Hindlimb muscle (tissue), 1 donor: ENCODE measurements around the gene CNOT10. TPM values are rescaled to one million over a fixed set of nuclear protein-coding genes. Genes with fewer than 3 reads are reported as not detected.
"Not testable (repeated sequence)": the region's sequence is repeated elsewhere in the genome, so short reads cannot be mapped to it uniquely, and the experiment has no call there.

Experiments
- DNase-seq: peaks from one replicate; pipeline ENCODE4 v3.0.0-alpha.2; 2013
- polyA plus RNA-seq: library from polyadenylated mRNA; unstranded; fragments of 120-200 nt; gene quantifications from one replicate; pipeline ENCODE4 v1.2.1, GENCODE V29; 2013; ENCODE audit not compliant: insufficient read length

CNOT10 gene
- polyA plus RNA-seq, 1 donor = 21.4 TPM

GRCh38 chr3:32758375-32758753, 73.4 kb downstream of the CNOT10 start:
- no peak for DNase-seq

DNA sequence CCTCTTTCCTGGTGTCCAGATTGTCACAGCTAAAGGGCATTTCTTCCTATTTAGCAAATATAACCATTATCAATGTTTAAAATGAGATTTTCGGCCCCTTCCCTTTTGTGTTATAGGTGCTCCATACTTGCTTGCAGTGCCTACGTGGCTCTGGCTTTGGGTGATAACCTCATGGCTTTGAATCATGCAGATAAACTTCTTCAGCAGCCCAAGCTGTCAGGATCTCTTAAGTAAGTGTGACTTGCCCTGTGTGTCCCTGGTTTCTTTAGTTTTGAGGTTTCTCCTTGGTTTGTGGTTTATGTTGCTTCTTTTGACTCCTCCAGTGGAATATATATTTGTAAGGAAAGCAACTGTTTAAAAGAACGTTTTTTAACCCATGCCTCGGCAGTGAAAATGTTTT, 74.4 kb downstream of the CNOT10 start:
- DNase-seq = no peak

GRCh38 chr3:32764481-32764880, 79.5 kb downstream of the CNOT10 start:
- no peak for DNase-seq

DNA sequence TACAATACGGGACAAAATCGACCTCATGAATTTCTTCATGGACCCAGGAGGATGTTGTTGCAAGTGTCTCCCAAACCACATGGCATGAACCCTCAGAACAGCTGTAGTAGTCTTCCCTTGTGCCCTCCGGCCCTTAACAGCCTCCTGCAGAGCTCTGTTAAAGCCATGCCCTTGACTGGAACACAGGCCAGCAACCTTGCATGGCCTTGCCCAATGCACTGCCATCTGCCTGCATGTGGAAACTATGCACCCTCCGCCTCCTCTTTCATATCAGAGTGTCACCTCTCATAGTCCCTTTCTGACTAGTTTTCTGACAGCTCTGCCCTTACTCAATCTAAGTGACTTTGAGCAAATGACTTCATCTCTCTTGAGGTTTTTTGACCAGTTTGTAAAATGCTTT, 93.4 kb downstream of the CNOT10 start:
- no peak for DNase-seq

DNA sequence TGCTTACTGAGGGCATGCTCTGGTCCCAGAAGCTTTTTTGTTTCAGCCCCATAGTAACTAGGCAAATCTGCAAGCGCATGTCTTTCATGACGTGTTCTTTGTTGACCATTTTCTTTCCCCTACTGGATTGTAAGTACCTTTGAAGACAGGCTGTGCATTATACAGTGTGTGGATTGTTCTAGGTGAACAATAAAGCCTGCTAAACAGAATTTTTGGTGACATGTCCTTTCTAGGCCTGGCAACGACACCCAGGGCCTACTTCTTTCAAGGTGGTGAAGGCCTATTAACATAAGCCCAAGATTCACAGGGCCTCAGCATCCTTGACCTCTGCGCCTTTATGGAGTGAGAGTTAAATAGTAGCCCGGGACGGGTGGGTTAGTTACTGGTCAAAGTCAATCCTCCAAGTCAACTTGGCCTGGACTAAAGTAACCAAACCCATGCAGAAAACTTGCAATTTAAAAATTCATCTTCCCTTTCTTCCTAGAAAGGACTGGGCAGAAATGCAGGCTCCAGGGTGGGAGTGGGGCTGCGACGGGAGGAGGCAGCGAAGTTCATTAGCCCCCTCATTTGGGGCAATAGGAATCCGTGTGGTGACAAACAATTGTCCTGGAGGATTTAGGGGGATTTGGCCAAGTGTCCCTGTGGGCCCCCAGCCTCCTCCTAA, 95.2 kb downstream of the CNOT10 start:
- DNase-seq = no peak

- peak; percentile 6 for DNase-seq
Observed at GRCh38 chr3:32780735-32781210, 95.8 kb downstream of the CNOT10 start.

DNA sequence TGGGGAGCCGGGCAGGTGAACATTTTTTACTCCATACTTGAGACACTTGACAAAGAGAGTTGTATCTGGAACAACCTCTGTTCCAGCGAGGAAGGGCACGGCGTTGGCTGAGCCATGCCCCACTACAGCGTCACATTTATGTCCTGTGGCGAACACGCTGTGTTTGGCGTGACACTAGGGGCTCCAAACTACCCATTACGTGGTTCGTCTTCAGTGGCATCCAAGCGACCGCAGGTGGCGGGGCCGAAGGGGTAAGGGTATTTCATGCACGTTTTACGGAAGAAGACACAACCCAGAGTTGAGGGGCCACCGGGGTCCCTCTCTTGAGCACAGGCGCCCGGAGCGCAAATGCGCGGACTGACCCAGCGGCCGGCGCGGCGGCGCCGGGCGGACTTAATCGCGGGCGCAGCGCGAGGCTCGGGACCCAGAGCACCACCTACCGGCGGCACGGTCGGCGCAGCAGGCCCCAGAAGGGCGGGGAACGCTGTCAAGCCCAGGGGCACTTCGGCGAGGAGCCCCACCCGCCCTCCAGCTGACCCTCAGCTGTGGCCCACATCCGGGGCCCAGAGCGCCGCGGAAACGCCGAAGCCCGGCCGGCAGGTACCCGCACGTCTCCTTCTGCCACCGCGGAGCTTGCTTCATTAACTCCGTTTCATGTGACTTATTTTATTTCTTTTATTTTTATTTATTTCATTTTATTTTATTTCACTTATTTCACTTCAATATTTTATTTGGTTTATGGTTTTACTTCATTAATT, 96.4 kb downstream of the CNOT10 start:
- peak; percentile 75 for DNase-seq

DNA sequence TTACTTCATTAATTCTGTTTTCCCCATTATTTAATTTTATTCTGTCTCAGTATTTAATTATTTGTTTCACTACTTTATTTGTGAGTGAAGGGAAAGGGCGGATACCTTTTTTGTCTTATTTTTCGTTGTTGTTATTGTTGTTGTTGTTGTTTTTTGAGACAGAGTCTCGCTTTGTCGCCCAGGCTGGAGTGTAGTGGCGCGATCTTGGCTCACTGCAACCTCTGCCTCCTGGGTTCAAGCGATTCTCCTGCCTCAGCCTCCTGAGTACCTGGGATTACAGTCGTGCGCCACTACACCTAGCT, 96.9 kb downstream of the CNOT10 start:
- not testable (repeated sequence) for DNase-seq

DNA sequence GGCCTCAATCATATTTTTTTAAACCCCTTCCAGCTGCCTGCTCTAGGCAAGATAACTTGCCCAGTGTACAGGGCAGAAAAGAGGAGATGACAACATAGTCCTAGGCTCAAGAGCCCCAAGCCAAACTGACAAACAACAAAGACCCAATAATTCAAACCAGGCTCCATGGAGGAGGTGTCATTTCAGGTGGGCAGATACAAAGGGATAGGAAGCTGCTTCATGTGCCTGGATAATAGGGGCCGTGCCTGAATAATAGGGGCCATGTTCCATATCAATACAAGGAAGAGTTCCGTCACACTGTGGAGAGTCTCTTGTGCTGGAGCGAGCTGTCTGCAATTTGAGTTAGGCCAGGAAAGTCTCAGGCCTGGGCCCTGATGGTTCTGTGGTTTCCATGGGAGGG, 97.4 kb downstream of the CNOT10 start:
- no peak for DNase-seq

- DNase-seq = no peak
Observed at GRCh38 chr3:32791833-32792232, 106.8 kb downstream of the CNOT10 start.

DNA sequence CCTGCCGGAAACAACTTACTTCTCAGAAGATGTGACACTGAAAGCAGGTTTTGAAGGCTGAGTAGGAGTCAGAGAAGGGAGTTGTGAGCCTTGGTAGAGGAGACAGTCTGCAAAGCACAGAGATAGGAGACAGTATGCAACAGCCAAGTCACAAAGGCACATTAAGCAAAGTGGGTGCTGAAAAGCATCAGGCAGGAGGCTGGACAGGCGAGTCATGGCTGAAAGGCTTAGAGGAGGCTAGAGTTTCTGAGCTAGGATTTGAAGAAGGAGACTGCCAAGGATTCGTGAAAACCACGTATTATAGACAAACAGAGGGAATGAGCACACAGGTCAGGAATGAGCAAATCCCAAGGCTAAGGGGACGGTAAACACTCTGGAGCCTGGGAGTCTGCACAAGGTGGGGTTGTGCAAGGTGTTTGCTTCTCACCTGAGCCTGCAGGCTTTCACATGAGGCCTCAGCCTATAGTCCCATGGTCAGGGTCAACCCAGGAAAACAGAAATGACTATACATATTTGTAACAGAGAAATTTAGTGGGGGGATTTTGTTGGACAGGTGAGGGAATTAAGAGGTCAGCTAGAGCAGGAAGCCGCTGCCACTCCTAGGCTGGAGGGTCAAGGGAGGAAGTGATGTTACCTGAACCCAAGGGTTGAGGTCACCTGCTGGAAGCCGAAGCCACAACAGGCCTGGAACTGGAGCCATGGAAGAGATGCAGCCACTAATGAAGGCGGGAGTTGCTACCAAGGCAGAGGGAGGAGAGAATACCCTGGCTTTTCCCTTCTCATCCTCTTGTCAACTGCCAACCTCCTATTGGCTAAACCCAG, 109.7 kb downstream of the CNOT10 start:
- no peak for DNase-seq

GRCh38 chr3:32796384-32796950, 111.5 kb downstream of the CNOT10 start:
- DNase-seq = not testable (repeated sequence)

DNA sequence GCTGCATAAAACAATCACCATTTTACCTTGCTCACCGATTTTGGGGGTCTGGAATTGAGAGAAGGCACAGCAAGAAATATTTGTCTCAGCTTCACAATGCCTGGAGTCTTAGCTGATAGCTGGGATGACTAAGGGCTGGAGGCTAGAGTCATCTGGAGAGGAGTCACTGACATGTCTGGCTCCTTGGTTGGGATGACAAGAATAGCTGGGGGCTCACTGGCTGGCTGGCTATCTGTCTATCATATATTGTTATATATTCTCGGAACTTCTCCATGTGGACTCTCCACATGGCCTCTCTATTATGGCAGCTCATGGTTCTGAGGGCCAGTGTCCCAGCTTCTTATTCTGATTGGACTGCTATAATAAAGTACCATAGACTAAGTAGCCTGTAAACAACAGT, 112.8 kb downstream of the CNOT10 start:
- DNase-seq = no peak

DNA sequence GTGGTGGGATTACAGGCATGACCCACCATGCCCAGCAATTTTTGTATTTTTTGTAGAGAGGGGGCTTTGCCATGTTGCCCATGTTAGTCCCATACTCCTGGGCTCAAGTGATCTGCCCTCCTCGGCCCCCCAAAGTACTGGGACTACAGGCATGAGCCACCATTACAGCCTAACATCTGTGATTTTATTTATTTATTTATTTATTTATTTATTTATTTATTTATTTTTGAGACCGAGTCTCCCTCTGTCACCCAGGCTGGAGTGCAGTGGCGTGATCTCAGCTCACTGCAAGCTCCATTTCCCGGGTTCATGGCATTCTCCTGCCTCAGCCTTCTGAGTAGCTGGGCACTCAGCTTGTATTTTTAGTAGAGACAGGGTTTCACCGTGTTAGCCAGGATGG, 116.5 kb downstream of the CNOT10 start:
- not testable (repeated sequence) for DNase-seq

DNA sequence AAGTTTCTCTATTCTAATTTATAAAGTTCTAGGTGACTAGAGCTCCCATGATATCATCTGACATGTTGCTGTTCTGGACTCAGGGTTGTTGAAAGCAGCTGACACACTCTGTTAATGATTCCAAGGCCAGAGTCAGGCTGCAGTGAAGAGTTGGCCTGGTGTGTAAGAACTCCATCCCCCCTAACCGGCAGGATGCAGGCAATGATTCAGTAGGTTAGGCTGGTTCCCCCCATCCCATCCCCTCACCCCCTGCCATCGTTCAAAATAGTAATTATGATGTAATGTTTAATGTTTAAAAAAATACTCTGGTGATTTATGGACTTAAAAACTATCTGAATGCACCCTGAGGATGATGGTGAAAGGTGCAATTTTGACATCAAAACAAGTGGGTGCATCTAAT, 128.2 kb downstream of the CNOT10 start:
- DNase-seq = no peak

- no peak for DNase-seq
Observed at GRCh38 chr3:32814361-32814760, 129.4 kb downstream of the CNOT10 start.

DNA sequence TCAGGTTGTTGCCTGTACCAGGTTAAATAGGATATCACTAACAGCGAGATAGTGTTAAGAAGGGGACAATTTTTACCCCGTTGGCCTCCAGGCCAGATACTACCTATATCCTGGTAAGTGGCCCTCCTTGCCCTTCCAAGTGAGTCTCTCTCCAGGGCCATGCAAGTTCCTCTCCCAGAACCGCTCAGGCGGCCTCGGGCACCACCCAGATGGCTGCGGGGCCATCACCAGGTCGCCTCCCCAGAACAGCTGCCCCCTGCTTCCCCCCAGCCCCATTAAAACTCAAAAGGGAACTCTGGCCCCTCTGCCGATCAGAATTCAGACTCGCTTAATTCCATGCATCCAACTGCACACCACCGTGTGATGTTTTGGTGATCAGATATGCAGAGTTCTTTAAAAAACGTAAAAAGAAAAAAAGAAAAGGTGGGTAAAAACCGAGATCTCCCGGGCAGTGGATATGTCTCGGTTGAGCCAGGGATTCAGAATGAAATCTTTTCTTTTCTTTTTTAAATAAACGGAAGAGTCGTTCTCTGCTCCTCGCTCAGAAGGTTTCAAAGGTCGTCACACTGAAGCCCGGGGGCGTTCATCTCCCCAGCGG, 131.0 kb downstream of the CNOT10 start:
- DNase-seq = no peak

GRCh38 chr3:32816439-32817256, 131.7 kb downstream of the CNOT10 start:
- peak; percentile 34 for DNase-seq

GRCh38 chr3:32817257-32817557, 132.2 kb downstream of the CNOT10 start:
- no peak for DNase-seq

- DNase-seq = peak; percentile 6
Observed at GRCh38 chr3:32817558-32818228, 132.7 kb downstream of the CNOT10 start, which contains the start of gene TRIM71. Gene TRIM71, plus strand, starts transcription at chr3:32817997. Its CDS starts 84 bp downstream, at chr3:32818081.
